Endothelial cell of umbilical vein (primary cell): ENCODE measurements around the gene TLDC2. TPM values are rescaled to one million over a fixed set of nuclear protein-coding genes. Genes with fewer than 3 reads are reported as not detected.

Experiments
- BruUV-seq: library from RNA; stranded (reverse); fragments of 400-500 nt; replicated peaks from 2 replicates; lab custom pipeline; 2021; lab: Mats Ljungman, UMichigan
- CTCF ChIA-PET: fragments of 300-600, 350-600 bp; sonication (Branson Sonifier 250); formaldehyde crosslinking; loops from one replicate; lab custom pipeline; 2021; ENCODE audit warnings: antibody characterized with exemption, inconsistent platforms; lab: Charles Lee
- POLR2A ChIA-PET: fragments of 300-600, 350-600 bp; sonication (Branson Sonifier 250); formaldehyde crosslinking; loops from one replicate; lab custom pipeline; 2021; ENCODE audit warnings: antibody characterized with exemption, inconsistent platforms; lab: Charles Lee
- DNase-seq: peaks from one replicate; pipeline ENCODE4 v3.0.0-alpha.2; 2011; ENCODE audit warnings: low read depth, low spot score
- FAIRE-seq: peaks from 2 replicates; lab custom pipeline; 2011; peaks lifted over from hg19 to GRCh38; lab: Jason Lieb, UNC
- H2AFZ ChIP-seq: 2 replicates; pipeline ENCODE4 v1.6.0; 2012; ENCODE audit warnings: low read depth, low read length, control low read depth, inconsistent platforms
- H3K27ac ChIP-seq: 2 replicates; pipeline ENCODE4 v1.5.1; 2011; ENCODE audit warnings: low read depth, mild to moderate bottlenecking, control low read depth, low read length, moderate library complexity; ENCODE audit not compliant: insufficient read depth
- H3K27me3 ChIP-seq, 2 experiments: 2 replicates each; pipeline versions ENCODE4 v1.6.0 to v1.6.1; 2011; ENCODE audit warnings: low read length in 2 of 2, mixed read lengths in 1 of 2; ENCODE audit not compliant: control insufficient read depth in 2 of 2, insufficient read depth in 2 of 2
- H3K36me3 ChIP-seq, 2 experiments: 2 replicates in 1 of 2; 3 replicates in 1 of 2; pipeline ENCODE4 v1.5.1; 2011; ENCODE audit warnings: low read length in 2 of 2, mild to moderate bottlenecking in 1 of 2, moderate library complexity in 1 of 2; ENCODE audit not compliant: control insufficient read depth in 2 of 2, insufficient read depth in 2 of 2; ENCODE audit errors: extremely low read depth in 1 of 2
- H3K4me1 ChIP-seq: 3 replicates; pipeline ENCODE4 v1.5.1; 2011; ENCODE audit warnings: mild to moderate bottlenecking, low read length; ENCODE audit not compliant: control insufficient read depth, insufficient read depth; ENCODE audit errors: extremely low read depth
- H3K4me2 ChIP-seq: 2 replicates; pipeline ENCODE4 v1.6.1; 2011; ENCODE audit warnings: low read length, control low read depth, mixed read lengths; ENCODE audit not compliant: insufficient read depth
- H3K4me3 ChIP-seq, 3 experiments: fragments of 200-600 bp in 1 of 3; sonication (generic), shearing (Covaris generic) in 1 of 3; replicated peaks in 1 of 3; 2 replicates each; pipeline ENCODE4 v1.5.1; 2011 to 2016; ENCODE audit warnings: control low read depth in 3 of 3, low read length in 3 of 3, mild to moderate bottlenecking in 2 of 3, inconsistent platforms in 1 of 3, low read depth in 1 of 3, moderate library complexity in 1 of 3; ENCODE audit not compliant: insufficient read depth in 1 of 3
- H3K79me2 ChIP-seq: 2 replicates; pipeline ENCODE4 v1.6.0; 2012; ENCODE audit warnings: low read length, inconsistent platforms; ENCODE audit not compliant: control insufficient read depth, insufficient read depth
- H3K9ac ChIP-seq: replicated peaks from 2 replicates; pipeline ENCODE3; 2011; ENCODE audit warnings: low read length, control low read depth; ENCODE audit not compliant: insufficient read depth; ENCODE audit errors: extremely low read depth
- H3K9me1 ChIP-seq: replicated peaks from 3 replicates; pipeline ENCODE4 v1.6.0; 2011; ENCODE audit warnings: mild to moderate bottlenecking, low read length; ENCODE audit not compliant: control insufficient read depth, insufficient read depth; ENCODE audit errors: extremely low read depth
- H3K9me3 ChIP-seq: replicated peaks from 2 replicates; pipeline ENCODE4 v1.5.1; 2012; ENCODE audit warnings: low read length, inconsistent platforms; ENCODE audit not compliant: control insufficient read depth, insufficient read depth
- H4K20me1 ChIP-seq: replicated peaks from 2 replicates; pipeline ENCODE3; 2011; ENCODE audit warnings: mild to moderate bottlenecking, low read length; ENCODE audit not compliant: control insufficient read depth, insufficient read depth; ENCODE audit errors: extremely low read depth
- EZH2 ChIP-seq: IDR thresholded peaks from 2 replicates; pipeline ENCODE4 v1.6.1; 2012; ENCODE audit warnings: borderline replicate concordance, low read depth, mild to moderate bottlenecking, moderate library complexity, low read length, inconsistent platforms; ENCODE audit not compliant: severe bottlenecking
- FOS ChIP-seq: IDR thresholded peaks from 2 replicates; pipeline ENCODE4 v1.6.1; 2011; ENCODE audit warnings: mild to moderate bottlenecking, low read length, moderate library complexity, borderline replicate concordance; ENCODE audit not compliant: insufficient read depth
- GATA2 ChIP-seq: IDR thresholded peaks from 2 replicates; pipeline ENCODE4 v1.7.0; 2011; ENCODE audit warnings: low read depth, mild to moderate bottlenecking, moderate library complexity, mixed read lengths, low read length; ENCODE audit not compliant: insufficient read length, insufficient read depth
- JUN ChIP-seq: IDR thresholded peaks from 2 replicates; pipeline ENCODE4 v1.6.1; 2011; ENCODE audit warnings: borderline replicate concordance, low read depth; ENCODE audit not compliant: insufficient read length, insufficient read depth
- MAX ChIP-seq: IDR thresholded peaks from 2 replicates; pipeline ENCODE4 v1.6.1; 2011; ENCODE audit not compliant: insufficient read depth, insufficient read length
- MYC ChIP-seq: IDR thresholded peaks from one replicate; pipeline ENCODE4 v1.6.1; 2011; ENCODE audit warnings: mild to moderate bottlenecking, low read depth, low read length
- POLR2A ChIP-seq: IDR thresholded peaks from 2 replicates; pipeline ENCODE4 v1.6.1; 2012; ENCODE audit warnings: low read depth, mild to moderate bottlenecking, control low read depth, low read length
- POLR2AphosphoS5 ChIP-seq: IDR thresholded peaks from 2 replicates; pipeline ENCODE4 v1.6.1; 2012; ENCODE audit warnings: low read depth, mild to moderate bottlenecking, control low read depth, low read length, moderate library complexity; ENCODE audit not compliant: insufficient read depth
- dilution Hi-C: fragments of 300-500 bp; cut with MboI; formaldehyde crosslinking; loops from one replicate; pipeline ENCODE4 v1.15.0; 2019; ENCODE audit warnings: low sequenced_read_pairs; ENCODE audit not compliant: extremely low pct_ligation_motif_present
- intact Hi-C: fragments of 100-400 bp; cut with micrococcal nuclease; formaldehyde crosslinking; loops from one replicate; pipeline ENCODE4 v1.10.0; 2022
- polyA plus RNA-seq, 4 experiments: library from polyadenylated mRNA; depleted of rRNA in 3 of 4; stranded (reverse) in 3 of 4; unstranded in 1 of 4; fragments of >200 nt; gene quantifications; 2 replicates each; pipeline versions ENCODE4 v1.2.1 to v1.2.3, GENCODE V29; 2011 to 2012; ENCODE audit warnings: missing spikeins in 1 of 4
- total RNA-seq: library from RNA; stranded (reverse); gene quantifications from 2 replicates; pipeline ENCODE4 v1.2.3, GENCODE V29; 2021
- TF ChIP-seq, protein P1 (sequence below), 2 donors: IDR thresholded peaks; 1 replicate in 1 of 2; 2 replicates in 1 of 2; pipeline ENCODE4 v1.5.1; 2011; ENCODE audit warnings: low read length in 2 of 2, mild to moderate bottlenecking in 2 of 2, moderate library complexity in 2 of 2, control low read depth in 1 of 2, inconsistent platforms in 1 of 2, low read depth in 1 of 2; ENCODE audit not compliant: insufficient read depth in 1 of 2; ENCODE audit errors: extremely low read depth in 1 of 2

Gene TLDC2
- total and polyA plus RNA-seq, 2 donors (not counting 3 experiments of a cell fraction or from before 2014, with no cell fraction given), result not detected

GRCh38 chr20:36866681-36867495, 9.1 kb upstream of the TLDC2 start:
- H3K9ac ChIP-seq, result no peak overlapping the region
- peaks cover 9% of the 10 kb centered on the region for H3K79me2 ChIP-seq
- no peak overlapping the region for H3K4me3 ChIP-seq
- peaks cover 1% of the 10 kb centered on the region for H3K4me1 ChIP-seq
- dilution Hi-C loops, result no loop called here
- no peak overlapping the region for H2AFZ ChIP-seq
- no peak overlapping the region for H3K27ac ChIP-seq
- H4K20me1 ChIP-seq, result no peaks in the 10 kb centered on the region
- no peaks in the 10 kb centered on the region for H3K36me3 ChIP-seq
- ChIA-PET CTCF (interaction anchor here (1.2 to 2.0 kb wide), 4 partner anchors 18 to 59 kb away, joined by 3 to 10 read pairs (median 4); no protein-coding TSS in a partner anchor), POLR2A (no interaction called here)
- H3K4me2 ChIP-seq, result no peak overlapping the region
- no peak for TF ChIP-seq MAX
- no peak for TF ChIP-seq GATA2
- TF ChIP-seq EZH2, result no peak
- no peak for TF ChIP-seq POLR2A
- no peak for TF ChIP-seq JUN
- TF ChIP-seq POLR2AphosphoS5, result no peak
- TF ChIP-seq FOS, result no peak
- TF ChIP-seq MYC, result no peak
- TF ChIP-seq, protein P1, sequence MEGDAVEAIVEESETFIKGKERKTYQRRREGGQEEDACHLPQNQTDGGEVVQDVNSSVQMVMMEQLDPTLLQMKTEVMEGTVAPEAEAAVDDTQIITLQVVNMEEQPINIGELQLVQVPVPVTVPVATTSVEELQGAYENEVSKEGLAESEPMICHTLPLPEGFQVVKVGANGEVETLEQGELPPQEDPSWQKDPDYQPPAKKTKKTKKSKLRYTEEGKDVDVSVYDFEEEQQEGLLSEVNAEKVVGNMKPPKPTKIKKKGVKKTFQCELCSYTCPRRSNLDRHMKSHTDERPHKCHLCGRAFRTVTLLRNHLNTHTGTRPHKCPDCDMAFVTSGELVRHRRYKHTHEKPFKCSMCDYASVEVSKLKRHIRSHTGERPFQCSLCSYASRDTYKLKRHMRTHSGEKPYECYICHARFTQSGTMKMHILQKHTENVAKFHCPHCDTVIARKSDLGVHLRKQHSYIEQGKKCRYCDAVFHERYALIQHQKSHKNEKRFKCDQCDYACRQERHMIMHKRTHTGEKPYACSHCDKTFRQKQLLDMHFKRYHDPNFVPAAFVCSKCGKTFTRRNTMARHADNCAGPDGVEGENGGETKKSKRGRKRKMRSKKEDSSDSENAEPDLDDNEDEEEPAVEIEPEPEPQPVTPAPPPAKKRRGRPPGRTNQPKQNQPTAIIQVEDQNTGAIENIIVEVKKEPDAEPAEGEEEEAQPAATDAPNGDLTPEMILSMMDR (IDR thresholded peaks at IDR 0.05; ENCODE audit: extremely low read depth in 1 of 2, insufficient read depth in 1 of 2, low read depth in 1 of 2, low read length in 2 of 2), result no peak
- FAIRE-seq, result no peak
- H3K9me1 ChIP-seq, result no peaks in the 10 kb centered on the region
- no TSS peak for BruUV-seq
- H3K9me3 ChIP-seq, result no peaks in the 10 kb centered on the region
- intact Hi-C loops, result loop anchor here (10.0 kb wide), 2 partner anchors 312 to 402 kb away; no protein-coding TSS in a partner anchor
- H3K27me3 ChIP-seq, result no peaks in the 10 kb centered on the region
- no peak for DNase-seq
